OCI-LY7 (cell line): ENCODE results near the gene GABPB2. TPM values are rescaled to one million over a fixed set of nuclear protein-coding genes. Genes with fewer than 3 reads are reported as not detected.

Experiments
- BruUV-seq: library from RNA; stranded (reverse); fragments of 400-500 nt; replicated peaks from 2 replicates; lab custom pipeline; 2021; lab: Mats Ljungman, UMichigan
- CTCF ChIA-PET: fragments of 300-600 bp; sonication (Branson Sonifier 250); formaldehyde crosslinking; loops from one replicate; lab custom pipeline; 2022; ENCODE audit warnings: antibody characterized with exemption; ENCODE audit not compliant: unreplicated experiment; lab: Charles Lee
- POLR2A ChIA-PET: fragments of 300-600 bp; sonication (Branson Sonifier 250); formaldehyde crosslinking; loops from one replicate; lab custom pipeline; 2022; ENCODE audit warnings: antibody characterized with exemption; lab: Charles Lee
- DNase-seq: peaks from one replicate; pipeline ENCODE4 v3.0.0-alpha.2; 2015; ENCODE audit warnings: low spot score
- H2AFZ ChIP-seq: fragments of 200-600 bp; sonication (generic), shearing (Covaris generic); 2 replicates; pipeline ENCODE4 v1.6.1; 2014; ENCODE audit warnings: mild to moderate bottlenecking, antibody characterized with exemption, low read length, moderate library complexity
- H3K27ac ChIP-seq: fragments of 200-600 bp; sonication (generic); 2 replicates; pipeline ENCODE4 v1.5.1; 2014; ENCODE audit warnings: mixed run types, low read depth, mild to moderate bottlenecking, moderate library complexity, low read length, inconsistent platforms; ENCODE audit not compliant: poor library complexity, severe bottlenecking
- H3K36me3 ChIP-seq: fragments of 200-600 bp; sonication (generic); 2 replicates; pipeline ENCODE4 v1.6.1; 2014; ENCODE audit warnings: mild to moderate bottlenecking, antibody characterized with exemption, low read length, moderate library complexity, mixed read lengths; ENCODE audit not compliant: insufficient read depth
- H3K4me1 ChIP-seq: fragments of 200-600 bp; sonication (generic); 2 replicates; pipeline ENCODE4 v1.5.1; 2014; ENCODE audit warnings: mild to moderate bottlenecking, low read length; ENCODE audit not compliant: insufficient read depth, poor library complexity, severe bottlenecking
- H3K4me2 ChIP-seq: fragments of 200-600 bp; sonication (generic); 2 replicates; pipeline ENCODE4 v1.6.1; 2014; ENCODE audit warnings: mild to moderate bottlenecking, low read length
- H3K4me3 ChIP-seq: fragments of 200-600 bp; sonication (generic); 2 replicates; pipeline ENCODE4 v1.5.1; 2014; ENCODE audit warnings: mild to moderate bottlenecking, low read depth, low read length; ENCODE audit not compliant: poor library complexity, severe bottlenecking
- H3K79me2 ChIP-seq: fragments of 200-600 bp; sonication (generic); 2 replicates; pipeline ENCODE4 v1.6.1; 2016; ENCODE audit warnings: low read depth, mild to moderate bottlenecking, low read length, moderate library complexity, mixed read lengths; ENCODE audit not compliant: insufficient read depth
- H3K9me2 ChIP-seq: fragments of 200-600 bp; sonication (generic); 2 replicates; pipeline ENCODE4 v1.6.1; 2016; ENCODE audit warnings: mild to moderate bottlenecking, low read length, mixed read lengths; ENCODE audit not compliant: insufficient read depth
- H3K9me3 ChIP-seq: fragments of 200-600 bp; sonication (generic); 2 replicates; pipeline ENCODE4 v1.6.1; 2014; ENCODE audit warnings: mild to moderate bottlenecking, mixed run types, low read length, mixed read lengths
- H4K20me1 ChIP-seq: fragments of 200-600 bp; sonication (generic); 2 replicates; pipeline ENCODE4 v1.6.1; 2014; ENCODE audit warnings: mild to moderate bottlenecking, antibody characterized with exemption, low read length, moderate library complexity, mixed read lengths; ENCODE audit not compliant: insufficient read depth
- EZH2phosphoT487 ChIP-seq: fragments of 200-600 bp; sonication (generic); IDR thresholded peaks from 2 replicates; pipeline ENCODE4 v1.6.1; 2018; ENCODE audit warnings: low read depth, borderline replicate concordance, mild to moderate bottlenecking, mixed run types, antibody characterized with exemption, low read length, moderate library complexity, mixed read lengths
- intact Hi-C: fragments of 100-400 bp; cut with micrococcal nuclease; formaldehyde crosslinking; loops from one replicate; pipeline ENCODE4 v1.10.0; 2022; ENCODE audit not compliant: unreplicated experiment
- total RNA-seq, 2 experiments: library from RNA; depleted of rRNA in 1 of 2; stranded (reverse); fragments of >200 nt in 1 of 2; shearing (Covaris generic) in 1 of 2; gene quantifications; 2 replicates each; pipeline ENCODE4 v1.2.3, GENCODE V29; 2014 to 2022
- TF ChIP-seq, protein P1 (sequence below): fragments of 200-600 bp; sonication (generic); conservative IDR thresholded peaks from 2 replicates; pipeline ENCODE4 v1.5.1; 2014; ENCODE audit warnings: mild to moderate bottlenecking, antibody characterized with exemption, low read length, moderate library complexity, mixed read lengths

GABPB2 gene
- total RNA-seq, 2 experiments from 2014 or later, result 17.2 to 20.0 TPM

DNA sequence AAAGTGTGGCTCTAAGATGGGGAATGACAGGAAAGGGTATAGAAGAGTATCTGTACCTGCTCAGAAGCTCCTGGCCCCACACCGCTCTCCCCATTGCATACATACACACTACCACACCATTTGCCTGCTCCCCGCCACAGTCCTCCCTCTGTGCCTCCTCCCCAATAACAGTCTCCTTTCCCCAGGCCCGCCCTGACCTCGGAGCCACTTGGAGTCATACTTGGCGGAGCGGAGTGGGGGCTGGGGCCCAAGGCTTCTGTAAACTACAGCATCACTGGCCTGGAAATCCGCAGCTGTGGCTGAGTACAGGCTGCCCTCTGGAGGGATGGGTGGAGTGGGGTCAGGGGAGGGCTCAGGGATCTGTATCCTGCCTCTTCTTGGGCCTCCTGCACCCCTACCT is 67.2 kb downstream of the GABPB2 start:
- no peaks in the 10 kb centered on the region for H3K9me3 ChIP-seq
- no peak for DNase-seq
- BruUV-seq, result no TSS peak
- no peak overlapping the region for H3K27ac ChIP-seq
- no peaks in the 10 kb centered on the region for H3K79me2 ChIP-seq
- no peaks in the 10 kb centered on the region for H3K9me2 ChIP-seq
- H4K20me1 ChIP-seq, result no peaks in the 10 kb centered on the region
- H3K4me2 ChIP-seq, result no peak overlapping the region
- no peak overlapping the region for H2AFZ ChIP-seq
- intact Hi-C loops, result no loop called here
- H3K36me3 ChIP-seq, result no peaks in the 10 kb centered on the region
- no peak for TF ChIP-seq EZH2phosphoT487
- TF ChIP-seq, protein P1, sequence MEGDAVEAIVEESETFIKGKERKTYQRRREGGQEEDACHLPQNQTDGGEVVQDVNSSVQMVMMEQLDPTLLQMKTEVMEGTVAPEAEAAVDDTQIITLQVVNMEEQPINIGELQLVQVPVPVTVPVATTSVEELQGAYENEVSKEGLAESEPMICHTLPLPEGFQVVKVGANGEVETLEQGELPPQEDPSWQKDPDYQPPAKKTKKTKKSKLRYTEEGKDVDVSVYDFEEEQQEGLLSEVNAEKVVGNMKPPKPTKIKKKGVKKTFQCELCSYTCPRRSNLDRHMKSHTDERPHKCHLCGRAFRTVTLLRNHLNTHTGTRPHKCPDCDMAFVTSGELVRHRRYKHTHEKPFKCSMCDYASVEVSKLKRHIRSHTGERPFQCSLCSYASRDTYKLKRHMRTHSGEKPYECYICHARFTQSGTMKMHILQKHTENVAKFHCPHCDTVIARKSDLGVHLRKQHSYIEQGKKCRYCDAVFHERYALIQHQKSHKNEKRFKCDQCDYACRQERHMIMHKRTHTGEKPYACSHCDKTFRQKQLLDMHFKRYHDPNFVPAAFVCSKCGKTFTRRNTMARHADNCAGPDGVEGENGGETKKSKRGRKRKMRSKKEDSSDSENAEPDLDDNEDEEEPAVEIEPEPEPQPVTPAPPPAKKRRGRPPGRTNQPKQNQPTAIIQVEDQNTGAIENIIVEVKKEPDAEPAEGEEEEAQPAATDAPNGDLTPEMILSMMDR, result no peak
- H3K4me1 ChIP-seq, result peaks cover 7% of the 10 kb centered on the region
- POLR2A ChIA-PET, result no interaction called here
- H3K4me3 ChIP-seq, result no peak overlapping the region
- CTCF ChIA-PET, result no interaction called here

- intact Hi-C loops, result no loop called here
- POLR2A ChIA-PET, result interaction anchor here (0.5 to 1.2 kb wide), 4 partner anchors 16 to 674 kb away, joined by 3 to 5 read pairs (median 3); partner anchors contain the start of gene PSMD4
Observed at GRCh38 chr1:151142411-151143056, 72.0 kb downstream of the GABPB2 start.

More at GRCh38 chr1:151142411-151143056, 72.0 kb downstream of the GABPB2 start:
- H4K20me1 ChIP-seq, result no peaks in the 10 kb centered on the region
- BruUV-seq, result no TSS peak
- CTCF ChIA-PET, result no interaction called here
- no peaks in the 10 kb centered on the region for H3K9me3 ChIP-seq
- H3K36me3 ChIP-seq, result no peaks in the 10 kb centered on the region
- H3K4me2 ChIP-seq, result peak overlapping the region; percentile 17
- H3K4me1 ChIP-seq, result peaks cover 37% of the 10 kb centered on the region
- no peaks in the 10 kb centered on the region for H3K79me2 ChIP-seq
- no peak overlapping the region for H3K27ac ChIP-seq
- no peak overlapping the region for H2AFZ ChIP-seq
- DNase-seq, result no peak
- H3K9me2 ChIP-seq, result no peaks in the 10 kb centered on the region
- TF ChIP-seq, protein P1, result no peak
- no peak for TF ChIP-seq EZH2phosphoT487
- no peak overlapping the region for H3K4me3 ChIP-seq
